ENCODE data around the gene C20orf204.

C20orf204 gene

GRCh38 chr20:64037199-64037497 is 1.2 kb downstream of the C20orf204 start:
- no peak overlapping the region for H3K27ac ChIP-seq (ENCODE audit: low read depth, low read length)
- peaks cover 3 to 54% (median 41%) of the 10 kb centered on the region in 5 donors for H3K4me1 ChIP-seq (ENCODE audit: control insufficient read depth in 5 of 5, insufficient read depth in 5 of 5, low read length in 5 of 5)
- peaks cover 18 to 45% (median 37%) of the 10 kb centered on the region in 5 donors for H3K27me3 ChIP-seq (ENCODE audit: control insufficient read depth in 5 of 5, insufficient read depth in 4 of 5, low read length in 5 of 5)
- H3K9ac ChIP-seq (ENCODE audit: low read length in 5 of 5), result no peak overlapping the region
- H3K9me3 ChIP-seq (ENCODE audit: control insufficient read depth in 5 of 5, low read length in 5 of 5), result no peaks in the 10 kb centered on the region
- H3K4me3 ChIP-seq (ENCODE audit: low read depth in 1 of 5, low read length in 5 of 5), result no peak overlapping the region
- H3K36me3 ChIP-seq (ENCODE audit: control insufficient read depth in 5 of 5, insufficient read depth in 5 of 5, low read length in 5 of 5), result peaks cover 0 to 32% (median 28%) of the 10 kb centered on the region in 5 donors

GRCh38 chr20:64037498-64038213 is 1.7 kb downstream of the C20orf204 start:
- peak overlapping the region in 1 of 5 donors; percentile 58 for H3K4me3 ChIP-seq (ENCODE audit: low read depth in 1 of 5, low read length in 5 of 5)
- peaks cover 21 to 48% (median 37%) of the 10 kb centered on the region in 5 donors for H3K27me3 ChIP-seq (ENCODE audit: control insufficient read depth in 5 of 5, insufficient read depth in 4 of 5, low read length in 5 of 5)
- H3K4me1 ChIP-seq (ENCODE audit: control insufficient read depth in 5 of 5, insufficient read depth in 5 of 5, low read length in 5 of 5), result peaks cover 3 to 58% (median 44%) of the 10 kb centered on the region in 5 donors
- H3K36me3 ChIP-seq (ENCODE audit: control insufficient read depth in 5 of 5, insufficient read depth in 5 of 5, low read length in 5 of 5), result peaks cover 0 to 27% (median 23%) of the 10 kb centered on the region in 5 donors
- H3K9me3 ChIP-seq (ENCODE audit: control insufficient read depth in 5 of 5, low read length in 5 of 5), result no peaks in the 10 kb centered on the region
- H3K9ac ChIP-seq (ENCODE audit: low read length in 5 of 5), result no peak overlapping the region
- no peak overlapping the region for H3K27ac ChIP-seq (ENCODE audit: low read depth, low read length)

GRCh38 chr20:64038224-64038564 is 2.2 kb downstream of the C20orf204 start:
- no peaks in the 10 kb centered on the region for H3K9me3 ChIP-seq (ENCODE audit: control insufficient read depth in 5 of 5, low read length in 5 of 5)
- H3K27me3 ChIP-seq (ENCODE audit: control insufficient read depth in 5 of 5, insufficient read depth in 4 of 5, low read length in 5 of 5), result peaks cover 21 to 48% (median 37%) of the 10 kb centered on the region in 5 donors
- H3K4me3 ChIP-seq (ENCODE audit: low read depth in 1 of 5, low read length in 5 of 5), result peak overlapping the region in 3 of 5 donors; percentile 58 to 68 (median 65)
- no peak overlapping the region for H3K27ac ChIP-seq (ENCODE audit: low read depth, low read length)
- no peak overlapping the region for H3K9ac ChIP-seq (ENCODE audit: low read length in 5 of 5)
- H3K36me3 ChIP-seq (ENCODE audit: control insufficient read depth in 5 of 5, insufficient read depth in 5 of 5, low read length in 5 of 5), result peaks cover 0 to 22% (median 18%) of the 10 kb centered on the region in 5 donors
- peaks cover 3 to 58% (median 44%) of the 10 kb centered on the region in 5 donors for H3K4me1 ChIP-seq (ENCODE audit: control insufficient read depth in 5 of 5, insufficient read depth in 5 of 5, low read length in 5 of 5)

- Histone ChIP-seq H3K9ac (ENCODE audit: low read length in 5 of 5) (peak overlapping the region in 3 of 5 donors; percentile 8 to 25 (median 20)), H3K9me3 (ENCODE audit: control insufficient read depth in 5 of 5, low read length in 5 of 5) (no peaks in the 10 kb centered on the region), H3K27ac (ENCODE audit: low read depth, low read length) (no peak overlapping the region), H3K4me3 (ENCODE audit: low read depth in 1 of 5, low read length in 5 of 5) (peak overlapping the region in 4 of 5 donors; percentile 47 to 68 (median 62)), H3K4me1 (ENCODE audit: control insufficient read depth in 5 of 5, insufficient read depth in 5 of 5, low read length in 5 of 5) (peaks cover 3 to 62% (median 44%) of the 10 kb centered on the region in 5 donors), H3K36me3 (ENCODE audit: control insufficient read depth in 5 of 5, insufficient read depth in 5 of 5, low read length in 5 of 5) (peaks cover 0 to 17% (median 14%) of the 10 kb centered on the region in 5 donors), H3K27me3 (ENCODE audit: control insufficient read depth in 5 of 5, insufficient read depth in 4 of 5, low read length in 5 of 5) (peaks cover 21 to 48% (median 37%) of the 10 kb centered on the region in 5 donors)
These were observed 2.7 kb downstream of the C20orf204 start for GRCh38 chr20:64038565-64039292.

GRCh38 chr20:64039293-64040160 is 3.5 kb downstream of the C20orf204 start:
- peak overlapping the region in 2 of 5 donors; percentile 25 to 30 for H3K9ac ChIP-seq (ENCODE audit: low read length in 5 of 5)
- H3K27me3 ChIP-seq (ENCODE audit: control insufficient read depth in 5 of 5, insufficient read depth in 4 of 5, low read length in 5 of 5), result peaks cover 21 to 48% (median 37%) of the 10 kb centered on the region in 5 donors
- peaks cover 0 to 9% (median 7%) of the 10 kb centered on the region in 5 donors for H3K36me3 ChIP-seq (ENCODE audit: control insufficient read depth in 5 of 5, insufficient read depth in 5 of 5, low read length in 5 of 5)
- H3K9me3 ChIP-seq (ENCODE audit: control insufficient read depth in 5 of 5, low read length in 5 of 5), result no peaks in the 10 kb centered on the region
- H3K4me3 ChIP-seq (ENCODE audit: low read depth in 1 of 5, low read length in 5 of 5), result peak overlapping the region in 4 of 5 donors; percentile 47 to 68 (median 62)
- H3K27ac ChIP-seq (ENCODE audit: low read depth, low read length), result peak overlapping the region; percentile 65
- H3K4me1 ChIP-seq (ENCODE audit: control insufficient read depth in 5 of 5, insufficient read depth in 5 of 5, low read length in 5 of 5), result peaks cover 3 to 69% (median 46%) of the 10 kb centered on the region in 5 donors

- Histone ChIP-seq H3K4me3 (ENCODE audit: low read depth in 1 of 5, low read length in 5 of 5) (peak overlapping the region in 1 of 5 donors; percentile 58), H3K27ac (ENCODE audit: low read depth, low read length) (peak overlapping the region; percentile 65), H3K4me1 (ENCODE audit: control insufficient read depth in 5 of 5, insufficient read depth in 5 of 5, low read length in 5 of 5) (peaks cover 3 to 78% (median 48%) of the 10 kb centered on the region in 5 donors), H3K9me3 (ENCODE audit: control insufficient read depth in 5 of 5, low read length in 5 of 5) (no peaks in the 10 kb centered on the region), H3K36me3 (ENCODE audit: control insufficient read depth in 5 of 5, insufficient read depth in 5 of 5, low read length in 5 of 5) (peaks cover 0 to under 1% (median 0%) of the 10 kb centered on the region in 5 donors), H3K27me3 (ENCODE audit: control insufficient read depth in 5 of 5, insufficient read depth in 4 of 5, low read length in 5 of 5) (peaks cover 28 to 48% (median 40%) of the 10 kb centered on the region in 5 donors), H3K9ac (ENCODE audit: low read length in 5 of 5) (no peak overlapping the region)
These were observed 4.5 kb downstream of the C20orf204 start for GRCh38 chr20:64040231-64041039.

GRCh38 chr20:64041040-64041780 is 5.2 kb downstream of the C20orf204 start:
- H3K4me1 ChIP-seq (ENCODE audit: control insufficient read depth in 5 of 5, insufficient read depth in 5 of 5, low read length in 5 of 5), result peaks cover 3 to 82% (median 46%) of the 10 kb centered on the region in 5 donors
- peak overlapping the region in 1 of 5 donors; percentile 60 for H3K4me3 ChIP-seq (ENCODE audit: low read depth in 1 of 5, low read length in 5 of 5)
- peaks cover 0 to 5% (median 0%) of the 10 kb centered on the region in 5 donors for H3K36me3 ChIP-seq (ENCODE audit: control insufficient read depth in 5 of 5, insufficient read depth in 5 of 5, low read length in 5 of 5)
- H3K27me3 ChIP-seq (ENCODE audit: control insufficient read depth in 5 of 5, insufficient read depth in 4 of 5, low read length in 5 of 5), result peaks cover 30 to 53% (median 46%) of the 10 kb centered on the region in 5 donors
- H3K9me3 ChIP-seq (ENCODE audit: control insufficient read depth in 5 of 5, low read length in 5 of 5), result no peaks in the 10 kb centered on the region
- peak overlapping the region in 1 of 5 donors; percentile 23 for H3K9ac ChIP-seq (ENCODE audit: low read length in 5 of 5)
- peak overlapping the region; percentile 65 for H3K27ac ChIP-seq (ENCODE audit: low read depth, low read length)

GRCh38 chr20:64041781-64042053 is 5.7 kb downstream of the C20orf204 start:
- Histone ChIP-seq H3K27me3 (ENCODE audit: control insufficient read depth in 5 of 5, insufficient read depth in 4 of 5, low read length in 5 of 5) (peaks cover 32 to 53% (median 50%) of the 10 kb centered on the region in 5 donors), H3K4me1 (ENCODE audit: control insufficient read depth in 5 of 5, insufficient read depth in 5 of 5, low read length in 5 of 5) (peaks cover 3 to 79% (median 41%) of the 10 kb centered on the region in 5 donors), H3K4me3 (ENCODE audit: low read depth in 1 of 5, low read length in 5 of 5) (peak overlapping the region in 3 of 5 donors; percentile 44 to 65 (median 60)), H3K9me3 (ENCODE audit: control insufficient read depth in 5 of 5, low read length in 5 of 5) (no peaks in the 10 kb centered on the region), H3K27ac (ENCODE audit: low read depth, low read length) (peak overlapping the region; percentile 65), H3K36me3 (ENCODE audit: control insufficient read depth in 5 of 5, insufficient read depth in 5 of 5, low read length in 5 of 5) (peaks cover 0 to 6% (median 0%) of the 10 kb centered on the region in 5 donors), H3K9ac (ENCODE audit: low read length in 5 of 5) (no peak overlapping the region)
